Activated CD8-positive, alpha-beta memory T cell treated with anti-CD3 and anti-CD28 coated beads, Interleukin-2, amount 50 U/mL, for 48 hours (primary cell): ENCODE measurements around the gene SF3B3.
"Not testable (repeated sequence)": the region's sequence is repeated elsewhere in the genome, so short reads cannot be mapped to it uniquely, and the experiment has no call there.

ENCODE experiments used
- DNase-seq: peaks from one replicate; pipeline ENCODE4 v3.0.0-alpha.2; 2020

Gene SF3B3

DNA sequence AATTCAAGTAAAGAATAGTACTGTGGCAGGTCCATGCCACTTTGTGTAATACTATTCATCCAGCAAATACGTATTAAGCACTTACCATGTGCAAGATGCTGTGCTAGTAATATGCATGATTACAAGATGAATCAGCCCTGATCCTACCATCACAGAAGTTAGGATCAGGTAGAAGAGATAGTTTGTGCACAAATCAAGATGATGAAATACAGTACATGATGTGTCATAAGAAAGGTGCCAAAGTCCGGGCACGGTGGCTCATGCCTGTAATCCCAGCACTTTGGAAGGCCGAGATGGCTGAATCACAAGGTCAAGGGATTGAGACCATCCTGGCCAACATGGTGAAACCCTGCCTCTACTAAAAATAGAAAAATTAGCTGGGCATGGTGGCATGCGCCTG, 11.2 kb upstream of the SF3B3 start:
- DNase-seq = no peak

GRCh38 chr16:70520612-70521297, 2.9 kb upstream of the SF3B3 start:
- no peak for DNase-seq

DNA sequence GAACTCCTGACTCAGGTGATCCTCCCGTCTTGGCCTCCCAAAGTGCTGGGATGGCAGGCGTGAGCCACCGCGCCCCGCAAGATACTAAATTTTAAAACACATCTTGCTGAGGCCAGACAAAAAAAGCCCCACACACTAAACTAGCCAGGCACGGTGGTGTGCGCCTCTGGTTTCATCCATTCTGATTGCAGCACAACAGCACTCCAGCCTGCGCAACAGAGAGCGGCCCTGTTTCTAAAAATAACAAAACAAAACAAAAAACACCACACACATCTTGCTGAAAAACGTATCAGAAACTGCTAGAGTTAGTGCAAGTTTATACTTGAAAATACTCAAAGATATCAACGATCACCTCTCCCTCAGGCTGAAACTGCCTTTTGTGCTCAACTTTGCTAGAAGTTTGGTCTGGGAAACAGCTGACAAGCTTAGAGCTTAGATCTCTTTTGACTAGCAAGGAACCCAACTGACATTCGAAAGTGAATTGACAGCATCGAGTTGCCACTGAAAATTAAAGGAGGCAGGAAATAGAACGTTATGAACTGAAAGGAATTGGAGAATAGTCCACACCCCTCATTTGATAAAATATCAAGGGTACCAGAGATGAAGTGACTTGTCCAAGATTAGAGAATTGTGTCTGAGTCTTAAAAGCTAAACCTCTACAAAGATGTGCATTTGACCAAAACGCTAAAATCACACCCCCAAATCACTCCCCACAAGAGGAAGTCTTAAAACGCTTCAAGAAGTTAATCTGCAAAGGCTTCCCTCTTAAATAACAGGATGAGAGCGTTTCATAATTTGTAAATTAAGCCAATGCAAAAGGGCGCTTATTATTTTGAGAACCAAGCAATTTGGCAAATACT, 1.2 kb upstream of the SF3B3 start:
- no peak for DNase-seq

DNA sequence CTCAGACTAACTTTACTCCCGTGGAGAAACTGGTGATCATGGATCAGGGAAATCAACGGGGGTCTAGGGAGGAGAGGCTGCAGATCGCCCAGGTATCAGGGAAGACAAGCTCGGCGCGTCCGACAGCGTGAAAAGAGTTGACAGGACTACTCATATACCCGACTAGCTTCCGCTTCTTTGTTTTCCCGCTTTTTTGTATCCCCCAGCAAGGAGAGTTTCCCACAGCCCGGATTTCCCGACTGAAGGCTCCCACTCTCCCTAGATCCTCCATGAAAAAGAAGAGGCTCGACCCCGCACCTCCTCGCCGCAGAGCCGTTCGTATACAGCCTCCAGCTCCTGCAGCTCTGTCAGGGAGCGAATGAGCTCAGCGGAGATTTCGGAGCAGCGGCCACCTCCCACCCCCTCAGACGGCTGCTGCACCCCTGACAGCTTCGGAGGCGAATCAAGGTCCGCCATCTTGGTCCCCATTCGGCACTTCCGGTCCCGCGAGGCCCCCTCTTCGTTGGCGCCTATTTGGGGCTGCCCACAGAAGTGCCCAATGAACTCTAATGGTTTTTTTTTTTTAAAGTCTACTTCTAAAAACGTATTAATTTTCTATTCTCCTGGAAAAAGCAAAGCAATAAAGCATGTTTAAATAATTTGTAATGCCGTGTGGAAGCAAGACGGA, 407 bp upstream of the SF3B3 start, which contains the start of gene COG4:
COG4 (minus strand) TSS at position 479 of the 667 bp plus-strand sequence; CDS start at position 468, 11 bp downstream.
- DNase-seq = peak; percentile 92

- peak; percentile 64 for DNase-seq
These were observed 796 bp downstream of the SF3B3 start for GRCh38 chr16:70524399-70524825.

DNA sequence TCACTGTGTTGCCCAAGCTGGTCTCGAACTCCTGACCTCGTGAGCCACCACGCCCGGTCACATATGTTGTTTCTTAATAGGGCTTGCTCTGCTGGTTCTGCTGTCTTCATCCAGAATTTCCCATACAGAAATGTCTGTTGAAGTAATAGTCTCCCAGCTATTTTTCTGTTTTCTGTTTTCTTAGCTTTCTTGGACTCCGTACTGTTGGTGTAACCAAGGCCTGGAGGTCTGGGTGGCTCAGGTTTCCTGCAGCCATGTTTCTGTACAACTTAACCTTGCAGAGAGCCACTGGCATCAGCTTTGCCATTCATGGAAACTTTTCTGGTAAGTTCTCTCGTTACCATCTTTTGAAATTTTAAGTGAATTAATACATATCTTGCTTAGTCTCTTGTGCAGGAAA, 2.8 kb downstream of the SF3B3 start:
- DNase-seq = no peak

DNA sequence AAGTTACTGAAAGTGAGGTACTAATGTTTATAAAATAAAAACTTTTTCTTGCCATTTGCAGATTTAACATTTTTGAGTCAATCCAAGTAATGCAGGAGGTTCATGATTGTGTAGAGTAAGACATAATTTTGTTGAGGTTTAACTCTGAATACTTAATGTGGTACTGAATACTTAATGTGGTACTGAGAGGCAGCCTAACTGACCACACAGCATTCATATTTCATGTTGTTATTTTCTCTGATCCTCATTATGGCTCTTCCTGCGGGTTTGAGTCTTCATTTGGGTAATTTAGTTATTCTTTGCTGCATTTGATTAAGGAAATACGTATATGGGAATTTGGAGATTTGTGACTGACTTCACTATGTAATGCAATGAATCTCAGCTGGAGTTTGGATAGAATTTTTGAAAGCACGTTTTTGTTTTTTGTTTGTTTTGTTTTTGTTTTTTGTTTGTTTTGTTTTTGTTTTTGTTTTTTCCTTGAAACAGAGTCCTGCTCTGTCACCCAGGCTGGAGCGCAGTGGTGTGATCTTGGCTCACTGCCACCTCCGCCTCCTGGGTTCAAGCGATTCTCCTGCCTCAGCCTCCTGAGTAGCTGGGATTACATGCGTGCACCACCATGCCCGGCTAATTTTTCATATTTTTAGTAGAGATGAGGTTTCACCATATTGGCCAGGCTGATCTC, 3.8 kb downstream of the SF3B3 start:
- DNase-seq = no peak

- no peak for DNase-seq
These were observed 5.6 kb downstream of the SF3B3 start for GRCh38 chr16:70529051-70529777.

DNA sequence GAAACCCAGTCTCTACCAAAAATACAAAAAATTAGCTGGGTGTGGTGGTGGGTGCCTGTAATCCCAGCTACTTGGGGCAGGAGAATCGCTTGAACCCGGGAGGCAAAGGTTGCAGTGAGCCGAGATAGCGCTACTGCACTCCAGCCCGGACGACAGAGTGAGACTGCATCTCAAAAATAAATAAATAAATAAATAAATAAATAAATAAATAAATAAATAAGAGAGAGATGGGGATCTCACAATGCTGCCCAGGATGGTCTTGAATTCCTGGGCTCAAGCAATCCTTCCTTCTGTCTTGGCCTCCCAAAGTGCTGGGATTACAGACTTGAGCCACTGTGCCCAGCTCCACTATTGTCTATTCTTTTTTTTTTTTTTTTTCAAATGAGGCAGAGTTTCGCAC, 6.3 kb downstream of the SF3B3 start:
- DNase-seq = not testable (repeated sequence)

- no peak for DNase-seq
These were observed 11.4 kb downstream of the SF3B3 start for GRCh38 chr16:70534971-70535370.

DNA sequence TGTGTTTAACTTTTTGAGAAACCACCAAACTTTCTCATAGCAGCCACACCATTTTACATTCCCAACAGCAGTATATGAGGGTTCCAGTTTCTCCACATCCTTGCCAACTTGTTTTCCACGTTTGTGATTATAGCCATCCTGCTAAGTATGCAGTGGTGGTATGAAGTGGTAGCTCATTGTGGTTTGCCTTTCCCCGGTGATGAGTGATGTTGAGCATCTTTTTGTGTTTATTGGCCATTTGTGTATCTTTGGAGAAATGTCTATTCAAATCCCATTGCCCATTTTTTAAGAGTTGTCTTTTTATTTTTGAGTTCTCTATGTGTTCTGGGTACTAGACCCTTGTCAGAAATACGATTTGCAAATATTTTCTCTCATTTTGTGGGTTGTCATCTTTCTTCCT, 17.4 kb downstream of the SF3B3 start:
- DNase-seq = no peak

- DNase-seq = no peak
These were observed 20.9 kb downstream of the SF3B3 start for GRCh38 chr16:70544548-70544947.

- DNase-seq = no peak
These were observed 25.3 kb downstream of the SF3B3 start for GRCh38 chr16:70548936-70549335.

GRCh38 chr16:70550082-70550481, 26.5 kb downstream of the SF3B3 start:
- no peak for DNase-seq

DNA sequence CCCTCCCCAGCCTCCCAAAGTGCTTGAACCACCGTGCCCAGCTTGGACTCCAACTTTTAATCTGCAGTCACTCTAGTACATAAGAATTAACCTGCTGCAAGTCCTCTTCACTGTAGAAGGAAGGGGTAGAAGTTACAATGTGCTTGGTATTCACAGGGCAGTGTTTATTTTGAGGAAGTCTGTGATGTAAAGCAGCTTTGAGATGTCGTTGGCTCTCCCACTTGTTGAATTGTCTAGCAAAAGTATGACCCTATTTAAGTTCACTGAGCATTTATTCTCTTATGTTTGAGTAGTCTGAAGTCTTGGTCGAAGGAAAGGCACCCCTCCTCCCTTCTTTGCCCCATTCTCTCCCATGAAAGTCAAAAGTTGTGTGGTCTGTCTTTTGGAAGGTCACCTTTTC, 28.2 kb downstream of the SF3B3 start:
- no peak for DNase-seq

GRCh38 chr16:70552675-70553074, 29.1 kb downstream of the SF3B3 start:
- DNase-seq = no peak

GRCh38 chr16:70553645-70554044, 30.0 kb downstream of the SF3B3 start:
- no peak for DNase-seq

DNA sequence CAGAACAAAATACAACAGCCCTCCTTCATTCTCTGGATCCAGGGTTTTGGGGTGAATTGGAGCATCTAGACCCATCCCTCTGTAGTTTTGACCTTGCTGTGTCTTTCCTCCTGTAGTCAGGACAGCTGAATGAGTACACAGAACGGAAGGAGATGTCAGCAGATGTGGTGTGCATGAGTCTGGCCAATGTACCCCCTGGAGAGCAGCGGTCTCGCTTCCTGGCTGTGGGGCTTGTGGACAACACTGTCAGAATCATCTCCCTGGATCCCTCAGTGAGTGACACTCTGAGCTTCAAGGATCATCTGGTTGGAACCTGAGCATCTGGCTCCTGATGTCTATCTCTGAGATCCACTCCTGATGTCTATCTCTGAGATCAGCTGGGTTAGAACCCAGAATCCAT, 32.4 kb downstream of the SF3B3 start:
- DNase-seq = no peak

DNA sequence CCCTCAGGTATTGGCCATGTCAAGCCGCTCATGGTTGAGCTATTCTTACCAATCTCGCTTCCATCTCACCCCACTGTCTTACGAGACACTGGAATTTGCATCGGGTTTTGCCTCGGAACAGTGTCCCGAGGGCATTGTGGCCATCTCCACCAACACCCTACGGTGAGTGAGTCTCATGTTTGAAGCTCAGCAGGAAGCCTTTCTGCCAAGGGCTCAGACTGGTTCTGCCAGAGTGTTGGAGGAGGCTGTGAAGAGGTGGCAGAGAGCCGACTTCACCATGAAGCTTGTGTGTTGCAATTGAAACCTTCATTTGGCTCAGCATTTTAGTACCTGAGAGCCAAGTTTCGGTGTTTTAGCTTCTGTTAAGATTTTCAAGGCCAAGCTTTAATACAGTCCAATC, 38.0 kb downstream of the SF3B3 start:
- no peak for DNase-seq

GRCh38 chr16:70563636-70564035, 40.0 kb downstream of the SF3B3 start:
- DNase-seq = no peak

DNA sequence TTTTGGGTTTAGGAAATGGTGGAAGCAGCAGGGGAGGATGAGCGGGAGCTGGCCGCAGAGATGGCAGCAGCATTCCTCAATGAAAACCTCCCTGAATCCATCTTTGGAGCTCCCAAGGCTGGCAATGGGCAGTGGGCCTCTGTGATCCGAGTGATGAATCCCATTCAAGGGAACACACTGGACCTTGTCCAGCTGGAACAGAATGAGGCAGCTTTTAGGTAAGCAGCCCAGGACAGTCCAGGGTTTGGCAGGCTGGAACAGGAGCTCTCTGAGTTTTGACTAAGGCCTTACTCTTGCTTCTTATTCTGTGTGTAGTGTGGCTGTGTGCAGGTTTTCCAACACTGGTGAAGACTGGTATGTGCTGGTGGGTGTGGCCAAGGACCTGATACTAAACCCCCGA, 41.4 kb downstream of the SF3B3 start:
- no peak for DNase-seq

DNA sequence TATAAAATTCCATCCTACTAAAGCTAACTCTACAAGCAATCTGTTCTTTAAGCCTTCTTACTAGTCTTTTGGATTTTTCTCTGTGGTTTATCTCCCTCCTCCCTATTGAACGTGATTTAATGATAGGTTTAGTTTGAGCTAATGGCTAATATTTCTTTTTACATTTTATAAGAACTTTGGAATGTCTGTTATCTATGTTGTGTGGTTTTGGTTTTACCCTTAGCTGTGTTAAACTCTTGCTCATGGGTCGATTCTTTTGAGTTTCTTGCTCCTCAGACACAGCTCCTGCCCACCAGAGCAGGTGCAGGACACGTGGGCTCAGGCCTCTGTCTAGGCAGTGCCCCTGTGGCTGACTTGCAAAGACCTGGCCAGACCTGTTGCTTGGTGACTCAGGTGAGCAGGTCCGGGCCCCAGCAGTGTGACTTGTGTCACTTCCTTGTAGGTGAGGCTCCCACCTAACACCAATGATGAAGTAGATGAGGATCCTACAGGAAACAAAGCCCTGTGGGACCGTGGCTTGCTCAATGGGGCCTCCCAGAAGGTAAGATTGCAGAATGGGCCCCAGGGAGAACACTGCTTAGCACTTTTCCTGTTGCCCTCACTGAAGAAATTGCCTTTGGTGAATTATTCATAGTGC, 45.1 kb downstream of the SF3B3 start:
- DNase-seq = no peak
